H1 (cell line): ENCODE results near the gene C11orf98. TPM values are rescaled to one million over a fixed set of nuclear protein-coding genes. Genes with fewer than 3 reads are reported as not detected.

Source experiments
- CTCF ChIA-PET: fragments of 300-600 bp; sonication (Branson Sonifier 250); formaldehyde crosslinking; loops from one replicate; lab custom pipeline; 2021; ENCODE audit not compliant: partially characterized antibody; lab: Charles Lee
- POLR2A ChIA-PET: fragments of 300-600 bp; sonication (Branson Sonifier 250); formaldehyde crosslinking; loops from one replicate; lab custom pipeline; 2021; ENCODE audit warnings: inconsistent platforms; ENCODE audit not compliant: partially characterized antibody; lab: Charles Lee
- DNase-seq, 2 experiments: peaks; one replicate each; pipeline versions ENCODE4 v3.0.0 to v3.0.0-alpha.2; 2010 to 2022; ENCODE audit warnings: low spot score in 2 of 2, low read depth in 1 of 2, mixed read lengths in 1 of 2
- FAIRE-seq: peaks from 2 replicates; lab custom pipeline; 2011; peaks lifted over from hg19 to GRCh38; lab: Jason Lieb, UNC
- H2AFZ ChIP-seq: 2 replicates; pipeline ENCODE4 v1.8.1; 2012; ENCODE audit warnings: low read length, inconsistent platforms
- H2AK5ac ChIP-seq: 2 replicates; pipeline ENCODE4 v1.6.1; 2013; ENCODE audit warnings: low read depth, low read length
- H2BK120ac ChIP-seq: replicated peaks from 2 replicates; pipeline ENCODE3; 2013; ENCODE audit warnings: low read depth, low read length, inconsistent platforms
- H2BK12ac ChIP-seq: 2 replicates; pipeline ENCODE4 v1.6.1; 2013; ENCODE audit warnings: low read depth, low read length
- H2BK15ac ChIP-seq: 2 replicates; pipeline ENCODE4 v1.6.1; 2013; ENCODE audit warnings: low read length
- H2BK20ac ChIP-seq: 2 replicates; pipeline ENCODE4 v1.6.1; 2013; ENCODE audit warnings: low read length
- H2BK5ac ChIP-seq: 2 replicates; pipeline ENCODE4 v1.6.1; 2013; ENCODE audit warnings: low read depth, low read length
- H3K14ac ChIP-seq: 2 replicates; pipeline ENCODE4 v1.6.1; 2013; ENCODE audit warnings: inconsistent platforms; ENCODE audit not compliant: insufficient read length
- H3K18ac ChIP-seq: 2 replicates; pipeline ENCODE4 v1.6.1; 2013; ENCODE audit warnings: low read length; ENCODE audit errors: extremely low read depth
- H3K23ac ChIP-seq: 2 replicates; pipeline ENCODE4 v1.6.1; 2013; ENCODE audit warnings: inconsistent platforms; ENCODE audit not compliant: insufficient read length
- H3K23me2 ChIP-seq: 2 replicates; pipeline ENCODE4 v1.6.1; 2013; ENCODE audit warnings: low read depth, low read length
- H3K27ac ChIP-seq: 2 replicates; pipeline ENCODE4 v1.6.1; 2011; ENCODE audit warnings: low read depth, low read length, inconsistent platforms
- H3K27me3 ChIP-seq, 4 experiments: replicated peaks in 1 of 4; 1 replicate in 1 of 4; 2 replicates in 3 of 4; pipeline versions ENCODE4 v1.6.1 to v1.8.1; 2011 to 2013; ENCODE audit warnings: low read length in 3 of 4, mild to moderate bottlenecking in 3 of 4, inconsistent platforms in 2 of 4, mixed read lengths in 2 of 4, moderate library complexity in 1 of 4; ENCODE audit not compliant: control insufficient read depth in 3 of 4, insufficient read depth in 3 of 4; ENCODE audit errors: extremely low read depth in 1 of 4
- H3K36me3 ChIP-seq, 4 experiments: 2 replicates each; pipeline versions ENCODE4 v1.6.1 to v1.8.1; 2011 to 2013; ENCODE audit warnings: mild to moderate bottlenecking in 4 of 4, low read length in 3 of 4, moderate library complexity in 2 of 4, control low read depth in 1 of 4, inconsistent platforms in 1 of 4; ENCODE audit not compliant: insufficient read depth in 4 of 4, control insufficient read depth in 2 of 4
- H3K4ac ChIP-seq: replicated peaks from 2 replicates; pipeline ENCODE3; 2013; ENCODE audit warnings: low read length, low read depth, mixed read lengths, inconsistent platforms; ENCODE audit not compliant: insufficient read length
- H3K4me1 ChIP-seq, 4 experiments: replicated peaks in 1 of 4; 1 replicate in 1 of 4; 2 replicates in 3 of 4; pipeline versions ENCODE4 v1.6.1 to v1.8.1; 2011 to 2013; ENCODE audit warnings: low read length in 3 of 4, inconsistent platforms in 2 of 4, mixed read lengths in 1 of 4; ENCODE audit not compliant: insufficient read depth in 4 of 4, control insufficient read depth in 3 of 4
- H3K4me2 ChIP-seq, 2 experiments: 2 replicates each; pipeline versions ENCODE4 v1.6.1 to v1.8.1; 2011 to 2013; ENCODE audit warnings: low read depth in 2 of 2, low read length in 2 of 2, control low read depth in 1 of 2, inconsistent platforms in 1 of 2, mild to moderate bottlenecking in 1 of 2; ENCODE audit not compliant: insufficient read depth in 1 of 2
- H3K4me3 ChIP-seq, 4 experiments: fragments of 200-600, 300-600 bp in 1 of 4; sonication (generic), shearing (Covaris generic), sonication (Bioruptor Twin) in 1 of 4; 2 replicates each; pipeline versions ENCODE4 v1.5.1 to v1.8.1; 2011 to 2016; ENCODE audit warnings: low read length in 4 of 4, low read depth in 3 of 4, control low read depth in 2 of 4, inconsistent platforms in 2 of 4, mild to moderate bottlenecking in 2 of 4, mixed read lengths in 1 of 4, moderate library complexity in 1 of 4; ENCODE audit not compliant: insufficient read depth in 2 of 4; ENCODE audit errors: extremely low read depth in 1 of 4
- H3K56ac ChIP-seq: replicated peaks from 2 replicates; pipeline ENCODE3; 2013; ENCODE audit warnings: low read depth, mild to moderate bottlenecking, mixed read lengths, low read length, inconsistent platforms; ENCODE audit not compliant: insufficient read length
- H3K79me1 ChIP-seq: 2 replicates; pipeline ENCODE4 v1.6.1; 2013; ENCODE audit warnings: low read depth, low read length, control low read depth
- H3K79me2 ChIP-seq, 2 experiments: 2 replicates each; pipeline versions ENCODE4 v1.6.1 to v1.8.1; 2012 to 2013; ENCODE audit warnings: low read length in 2 of 2, mild to moderate bottlenecking in 2 of 2, inconsistent platforms in 1 of 2; ENCODE audit not compliant: insufficient read depth in 2 of 2, control insufficient read depth in 1 of 2
- H3K9ac ChIP-seq, 4 experiments: replicated peaks in 1 of 4; 1 replicate in 1 of 4; 2 replicates in 3 of 4; pipeline versions ENCODE4 v1.6.1 to v1.8.1; 2011 to 2013; ENCODE audit warnings: low read depth in 3 of 4, low read length in 3 of 4, control low read depth in 2 of 4, mild to moderate bottlenecking in 2 of 4, moderate library complexity in 2 of 4, inconsistent platforms in 1 of 4; ENCODE audit errors: extremely low read depth in 1 of 4
- H3K9me3 ChIP-seq, 2 experiments: 2 replicates each; pipeline versions ENCODE4 v1.6.1 to v1.8.1; 2012 to 2013; ENCODE audit warnings: mild to moderate bottlenecking in 2 of 2, moderate library complexity in 2 of 2, control low read depth in 1 of 2, inconsistent platforms in 1 of 2, low read depth in 1 of 2, low read length in 1 of 2, mixed read lengths in 1 of 2; ENCODE audit not compliant: insufficient read depth in 2 of 2
- H4K20me1 ChIP-seq, 2 experiments: replicated peaks in 1 of 2; 2 replicates each; pipeline versions ENCODE3 to v1.8.1; 2011 to 2013; ENCODE audit warnings: inconsistent platforms in 2 of 2, low read length in 2 of 2, mild to moderate bottlenecking in 1 of 2; ENCODE audit not compliant: insufficient read depth in 2 of 2, control insufficient read depth in 1 of 2
- H4K5ac ChIP-seq: 2 replicates; pipeline ENCODE4 v1.6.1; 2013; ENCODE audit warnings: low read length, low read depth, mixed read lengths, inconsistent platforms; ENCODE audit not compliant: insufficient read length
- H4K8ac ChIP-seq: 2 replicates; pipeline ENCODE4 v1.8.0; 2013; ENCODE audit warnings: mild to moderate bottlenecking, moderate library complexity, low read length, inconsistent platforms; ENCODE audit not compliant: insufficient read depth; ENCODE audit errors: extremely low read depth
- H4K91ac ChIP-seq: replicated peaks from 2 replicates; pipeline ENCODE3; 2013; ENCODE audit warnings: low read length, mixed read lengths, inconsistent platforms; ENCODE audit not compliant: insufficient read length
- ATF3 ChIP-seq: IDR thresholded peaks from 2 replicates; pipeline ENCODE4 v1.6.1; 2011; ENCODE audit warnings: low read depth, mild to moderate bottlenecking, low read length; ENCODE audit not compliant: insufficient read depth
- CEBPB ChIP-seq: IDR thresholded peaks from 2 replicates; pipeline ENCODE4 v1.6.1; 2012; ENCODE audit warnings: low read depth, low read length
- CHD2 ChIP-seq: IDR thresholded peaks from 2 replicates; pipeline ENCODE4 v1.6.1; 2012; ENCODE audit warnings: low read length, improper control_type of control experiment
- E2F6 ChIP-seq: IDR thresholded peaks from 2 replicates; pipeline ENCODE4 v1.6.1; 2012; ENCODE audit warnings: inconsistent platforms
- HDAC6 ChIP-seq: IDR thresholded peaks from one replicate; pipeline ENCODE4 v1.7.1; 2012; ENCODE audit warnings: low read depth, mild to moderate bottlenecking, inconsistent platforms, low read length, moderate library complexity
- KDM1A ChIP-seq: fragments of 200-600, 300-600 bp; sonication (generic); IDR thresholded peaks from 2 replicates; pipeline ENCODE4 v1.7.1; 2016; ENCODE audit warnings: mild to moderate bottlenecking, low read length, borderline replicate concordance
- KDM4A ChIP-seq: IDR thresholded peaks from one replicate; pipeline ENCODE4 v1.7.1; 2012; ENCODE audit warnings: low read depth, mild to moderate bottlenecking, moderate library complexity, low read length, inconsistent platforms; ENCODE audit not compliant: severe bottlenecking
- MAX ChIP-seq: IDR thresholded peaks from 2 replicates; pipeline ENCODE4 v1.6.1; 2012; ENCODE audit warnings: inconsistent platforms
- PHF8 ChIP-seq: fragments of 200-600 bp; sonication (generic); conservative IDR thresholded peaks from 2 replicates; pipeline ENCODE4 v1.7.1; 2012; ENCODE audit warnings: low read depth, mild to moderate bottlenecking, inconsistent platforms, low read length, moderate library complexity
- SP4 ChIP-seq: IDR thresholded peaks from 2 replicates; pipeline ENCODE4 v1.6.1; 2012; ENCODE audit warnings: low read length, inconsistent platforms
- TAF7 ChIP-seq: optimal IDR thresholded peaks from 2 replicates; pipeline ENCODE3; 2011; ENCODE audit warnings: low read depth, mild to moderate bottlenecking, inconsistent platforms, low read length, moderate library complexity, borderline replicate concordance
- TCF12 ChIP-seq: IDR thresholded peaks from 2 replicates; pipeline ENCODE4 v1.6.1; 2011; ENCODE audit warnings: low read depth, mild to moderate bottlenecking, low read length
- TEAD4 ChIP-seq: IDR thresholded peaks from 2 replicates; pipeline ENCODE4 v1.6.1; 2012; ENCODE audit warnings: low read depth, low read length, inconsistent platforms, mixed read lengths
- WGBS, 2 experiments: shearing (Covaris generic) in 1 of 2; methylation state at CpG; one replicate each; pipeline versions ENCODE4 v1.1.6 to v1.1.7; 2013 to 2015; ENCODE audit warnings: low lambda C conversion rate in 2 of 2, mixed read lengths in 2 of 2, inconsistent platforms in 1 of 2, low coverage in 1 of 2, missing lambda C conversion rate in 1 of 2; ENCODE audit not compliant: insufficient replicate concordance in 2 of 2, insufficient coverage in 1 of 2, insufficient read length in 1 of 2; ENCODE audit errors: extremely low coverage in 1 of 2, missing lambda C conversion rate in 1 of 2; 5-methylcytosine and 5-hydroxymethylcytosine counted together
- polyA plus RNA-seq, 7 experiments: library from polyadenylated mRNA; depleted of rRNA in 3 of 7; stranded (reverse) in 5 of 7; unstranded in 2 of 7; fragments of >200 nt in 5 of 7; fragments of 200-250 nt in 2 of 7; gene quantifications; 1 replicate in 5 of 7; 2 replicates in 1 of 7; 4 replicates in 1 of 7; pipeline versions ENCODE4 v1.2.1 to v1.2.3, GENCODE V29; 2011 to 2013; ENCODE audit warnings: missing spikeins in 2 of 7, mixed read lengths in 2 of 7
- total RNA-seq: library from RNA; stranded (reverse); fragmentation: NEBNext Ultra II Directional; extraction: Animal tissue kit (Norgen Biotek cat#: 25700); gene quantifications from 2 replicates; pipeline ENCODE4 v1.2.1, GENCODE V29; 2021

Gene C11orf98
- total and polyA plus RNA-seq, 2 of the 8 experiments (the other 6 are each of a cell fraction or from before 2014, with no cell fraction given), result 68.0 to 171 TPM

- Histone ChIP-seq H3K23me2 (peaks cover 5% of the 10 kb centered on the region; the same call in 1 of the 2 replicates), H2BK120ac (no peak overlapping the region), H2AK5ac (no peak overlapping the region), H2AFZ (no peak overlapping the region), H3K4me2 (no peak overlapping the region; a peak in 1 of 4 replicates), H4K5ac (no peak overlapping the region), H3K14ac (no peak overlapping the region), H4K8ac (no peak overlapping the region), H4K20me1 (peaks cover 3 to 15% of the 10 kb centered on the region in 2 experiments), H2BK12ac (no peak overlapping the region), H3K18ac (no peak overlapping the region), H3K4me1 (no peaks in the 10 kb centered on the region; a peak in 2 of 7 replicates), H4K91ac (no peak overlapping the region), H3K4ac (no peak overlapping the region), H3K23ac (no peak overlapping the region), H3K56ac (no peak overlapping the region), H3K36me3 (peaks cover 3 to 29% (median 8%) of the 10 kb centered on the region in 4 experiments; a peak in 7 of 8 replicates), H3K9me3 (no peaks in the 10 kb centered on the region), H3K4me3 (no peak overlapping the region), H2BK15ac (no peak overlapping the region), H3K79me2 (peaks cover 7 to 45% of the 10 kb centered on the region in 2 experiments), H3K9ac (no peak overlapping the region), H2BK5ac (no peak overlapping the region), H3K27ac (no peak overlapping the region), H2BK20ac (no peak overlapping the region), H3K79me1 (peaks cover 10% of the 10 kb centered on the region), H3K27me3 (no peaks in the 10 kb centered on the region)
- DNase-seq, result no peak
- WGBS, 2 experiments, result 90% methylated on average over 8 of the region's 8 CpGs; no CpG with 5 or more reads in 1 of the 2 experiments
- FAIRE-seq, result no peak
- CTCF ChIA-PET, result interaction anchor here (1.5 kb wide), 1 partner anchor 21 kb away, joined by 8 read pairs; no protein-coding TSS in a partner anchor
- POLR2A ChIA-PET, result interaction anchor here (0.8 to 50.4 kb wide), 10 partner anchors 8 to 70 kb away, joined by 3 to 2041 read pairs (median 4); partner anchors contain the start of genes BSCL2, C11orf98, CSKMT and EEF1G
- no peak for TF ChIP-seq TAF7
- no peak for TF ChIP-seq KDM4A
- no peak for TF ChIP-seq E2F6
- no peak for TF ChIP-seq MAX
- TF ChIP-seq TEAD4, result no peak
- no peak for TF ChIP-seq KDM1A
- no peak for TF ChIP-seq CHD2
- TF ChIP-seq SP4, result no peak
- no peak for TF ChIP-seq CEBPB
- no peak for TF ChIP-seq ATF3
- TF ChIP-seq PHF8, result no peak
- TF ChIP-seq TCF12, result no peak
- TF ChIP-seq HDAC6, result no peak
Observed at GRCh38 chr11:62644220-62644619, 20.8 kb downstream of the C11orf98 start.
